CD4-positive, alpha-beta T cell treated with Interleukin-10 for 1 hour (primary cell): ENCODE measurements around the gene PSMC3.
A peak's percentile ranks its signal among the peaks of the same experiment; 100 is the strongest.

ENCODE experiments used
- DNase-seq: peaks from one replicate; pipeline ENCODE4 v3.0.0-alpha.2; 2020

The PSMC3 gene

GRCh38 chr11:47411884-47412746 is 14.1 kb downstream of the PSMC3 start:
- peak; percentile 62 for DNase-seq

- DNase-seq = no peak
These were observed 15.6 kb downstream of the PSMC3 start for GRCh38 chr11:47410370-47411264.

- DNase-seq = no peak
These were observed 16.5 kb downstream of the PSMC3 start for GRCh38 chr11:47409440-47410369.

GRCh38 chr11:47408598-47409439 is 17.4 kb downstream of the PSMC3 start:
- no peak for DNase-seq

- DNase-seq = peak; percentile 94
These were observed 18.3 kb downstream of the PSMC3 start, which contains the start of gene SLC39A13 for GRCh38 chr11:47407746-47408590. Gene SLC39A13 (plus strand): TSS chr11:47408590. CDS start chr11:47410095, 1,505 bp downstream.

GRCh38 chr11:47406896-47407745 is 19.1 kb downstream of the PSMC3 start:
- DNase-seq = no peak

- no peak for DNase-seq
These were observed 22.7 kb downstream of the PSMC3 start for GRCh38 chr11:47403571-47403970.

GRCh38 chr11:47403135-47403534 is 23.1 kb downstream of the PSMC3 start:
- DNase-seq = no peak

- DNase-seq = no peak
These were observed 25.4 kb downstream of the PSMC3 start for GRCh38 chr11:47400768-47401279.

- DNase-seq = peak; percentile 50
These were observed 26.1 kb downstream of the PSMC3 start for GRCh38 chr11:47399860-47400767.

GRCh38 chr11:47398551-47398950 is 27.7 kb downstream of the PSMC3 start:
- no peak for DNase-seq

- DNase-seq = no peak
These were observed 28.2 kb downstream of the PSMC3 start for GRCh38 chr11:47398011-47398410.

- DNase-seq = no peak
These were observed 30.3 kb downstream of the PSMC3 start for GRCh38 chr11:47396049-47396320.

- no peak for DNase-seq
These were observed 30.8 kb downstream of the PSMC3 start for GRCh38 chr11:47395223-47396048.

- peak; percentile 64 for DNase-seq
These were observed 31.7 kb downstream of the PSMC3 start for GRCh38 chr11:47394322-47395222.

- DNase-seq = no peak
These were observed 32.3 kb downstream of the PSMC3 start for GRCh38 chr11:47394050-47394321.
